Ishikawa (cell line): ENCODE data around the gene ERBB4.

Experiments
- CREB1 ChIP-seq: IDR thresholded peaks from 2 replicates; pipeline ENCODE4 v1.6.1; 2012; ENCODE audit warnings: low read depth
- EP300 ChIP-seq: IDR thresholded peaks from 2 replicates; pipeline ENCODE4 v1.6.1; 2012; ENCODE audit warnings: borderline replicate concordance
- FOXM1 ChIP-seq: IDR thresholded peaks from 2 replicates; pipeline ENCODE4 v1.6.1; 2012; ENCODE audit warnings: low read depth, borderline replicate concordance
- TAF1 ChIP-seq: IDR thresholded peaks from 2 replicates; pipeline ENCODE4 v1.6.1; 2012; ENCODE audit warnings: low read depth, mild to moderate bottlenecking
- YY1 ChIP-seq: IDR thresholded peaks from 2 replicates; pipeline ENCODE4 v1.6.1; 2012; ENCODE audit warnings: low read depth
- ZBTB7A ChIP-seq: IDR thresholded peaks from 2 replicates; pipeline ENCODE4 v1.6.1; 2012; ENCODE audit warnings: low read depth
- TF ChIP-seq, protein P1 (sequence below): IDR thresholded peaks from 2 replicates; pipeline ENCODE4 v1.6.1; 2012; ENCODE audit warnings: low read depth, mild to moderate bottlenecking
- TF ChIP-seq, protein P2 (sequence below): IDR thresholded peaks from 2 replicates; pipeline ENCODE4 v1.6.1; 2012
- TF ChIP-seq, protein P3 (sequence below): IDR thresholded peaks from 2 replicates; pipeline ENCODE4 v1.6.1; 2012

DNA sequence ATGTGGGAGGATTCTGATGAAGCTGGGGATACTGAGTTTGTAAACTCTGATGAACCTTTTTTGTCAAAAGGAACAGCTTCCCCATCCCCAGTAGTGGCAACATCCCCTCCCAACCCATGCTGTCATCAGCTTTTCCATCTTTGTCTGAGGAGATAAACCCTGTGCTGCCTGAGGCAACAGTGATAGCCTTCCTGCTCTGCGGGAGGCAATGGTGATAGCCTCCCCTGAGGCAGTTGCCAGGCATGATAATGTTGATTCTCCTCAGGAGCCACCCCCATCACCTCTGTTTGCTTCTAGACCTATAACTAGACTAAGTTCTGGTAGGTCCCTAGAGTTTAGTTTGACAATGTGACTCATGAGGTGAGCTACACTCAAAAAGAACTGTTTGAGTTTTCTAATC is 97.5 kb downstream of the ERBB4 start:
- TF ChIP-seq, protein P1, sequence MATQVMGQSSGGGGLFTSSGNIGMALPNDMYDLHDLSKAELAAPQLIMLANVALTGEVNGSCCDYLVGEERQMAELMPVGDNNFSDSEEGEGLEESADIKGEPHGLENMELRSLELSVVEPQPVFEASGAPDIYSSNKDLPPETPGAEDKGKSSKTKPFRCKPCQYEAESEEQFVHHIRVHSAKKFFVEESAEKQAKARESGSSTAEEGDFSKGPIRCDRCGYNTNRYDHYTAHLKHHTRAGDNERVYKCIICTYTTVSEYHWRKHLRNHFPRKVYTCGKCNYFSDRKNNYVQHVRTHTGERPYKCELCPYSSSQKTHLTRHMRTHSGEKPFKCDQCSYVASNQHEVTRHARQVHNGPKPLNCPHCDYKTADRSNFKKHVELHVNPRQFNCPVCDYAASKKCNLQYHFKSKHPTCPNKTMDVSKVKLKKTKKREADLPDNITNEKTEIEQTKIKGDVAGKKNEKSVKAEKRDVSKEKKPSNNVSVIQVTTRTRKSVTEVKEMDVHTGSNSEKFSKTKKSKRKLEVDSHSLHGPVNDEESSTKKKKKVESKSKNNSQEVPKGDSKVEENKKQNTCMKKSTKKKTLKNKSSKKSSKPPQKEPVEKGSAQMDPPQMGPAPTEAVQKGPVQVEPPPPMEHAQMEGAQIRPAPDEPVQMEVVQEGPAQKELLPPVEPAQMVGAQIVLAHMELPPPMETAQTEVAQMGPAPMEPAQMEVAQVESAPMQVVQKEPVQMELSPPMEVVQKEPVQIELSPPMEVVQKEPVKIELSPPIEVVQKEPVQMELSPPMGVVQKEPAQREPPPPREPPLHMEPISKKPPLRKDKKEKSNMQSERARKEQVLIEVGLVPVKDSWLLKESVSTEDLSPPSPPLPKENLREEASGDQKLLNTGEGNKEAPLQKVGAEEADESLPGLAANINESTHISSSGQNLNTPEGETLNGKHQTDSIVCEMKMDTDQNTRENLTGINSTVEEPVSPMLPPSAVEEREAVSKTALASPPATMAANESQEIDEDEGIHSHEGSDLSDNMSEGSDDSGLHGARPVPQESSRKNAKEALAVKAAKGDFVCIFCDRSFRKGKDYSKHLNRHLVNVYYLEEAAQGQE: no peak
- TF ChIP-seq FOXM1 (no peak), EP300 (no peak), YY1 (no peak), CREB1 (no peak), ZBTB7A (no peak), TAF1 (no peak)
- TF ChIP-seq, protein P2, sequence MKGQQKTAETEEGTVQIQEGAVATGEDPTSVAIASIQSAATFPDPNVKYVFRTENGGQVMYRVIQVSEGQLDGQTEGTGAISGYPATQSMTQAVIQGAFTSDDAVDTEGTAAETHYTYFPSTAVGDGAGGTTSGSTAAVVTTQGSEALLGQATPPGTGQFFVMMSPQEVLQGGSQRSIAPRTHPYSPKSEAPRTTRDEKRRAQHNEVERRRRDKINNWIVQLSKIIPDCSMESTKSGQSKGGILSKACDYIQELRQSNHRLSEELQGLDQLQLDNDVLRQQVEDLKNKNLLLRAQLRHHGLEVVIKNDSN: no peak
- TF ChIP-seq, protein P3, sequence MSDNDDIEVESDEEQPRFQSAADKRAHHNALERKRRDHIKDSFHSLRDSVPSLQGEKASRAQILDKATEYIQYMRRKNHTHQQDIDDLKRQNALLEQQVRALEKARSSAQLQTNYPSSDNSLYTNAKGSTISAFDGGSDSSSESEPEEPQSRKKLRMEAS: no peak
